IPS DF 4.7 (cell line): ENCODE measurements around the gene HTR2A.
"Not testable (repeated sequence)": the region's sequence is repeated elsewhere in the genome, so short reads cannot be mapped to it uniquely, and the experiment has no call there.

Experiments
- DNase-seq: peaks from one replicate; pipeline ENCODE4 v3.0.0-alpha.2; 2013; ENCODE audit warnings: low spot score; ENCODE audit errors: extremely low read depth

Gene HTR2A

DNA sequence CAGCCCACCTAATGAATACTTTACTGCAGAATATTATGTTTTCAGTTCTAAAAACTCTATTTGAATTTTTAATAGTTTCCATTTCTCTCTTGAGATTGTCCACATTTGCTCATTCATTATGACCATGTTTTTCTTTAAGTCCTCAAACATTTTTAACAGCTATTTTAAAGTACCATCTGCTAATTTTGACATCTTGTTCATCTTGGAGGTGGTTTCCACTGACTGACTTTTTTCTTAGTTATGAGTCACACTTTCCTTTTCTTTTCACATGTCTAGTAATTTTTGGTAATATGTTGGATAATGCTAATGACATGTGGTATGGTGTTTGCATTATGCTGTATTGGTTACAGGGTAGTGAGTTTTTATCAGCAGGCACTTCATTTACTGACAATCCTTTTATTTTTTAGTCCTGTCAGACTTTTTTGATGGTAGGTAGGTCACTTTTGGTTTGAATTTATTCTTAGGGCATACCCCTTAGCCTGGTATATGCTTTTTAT lies 84.5 kb downstream of the HTR2A start:
- DNase-seq, result no peak

DNA sequence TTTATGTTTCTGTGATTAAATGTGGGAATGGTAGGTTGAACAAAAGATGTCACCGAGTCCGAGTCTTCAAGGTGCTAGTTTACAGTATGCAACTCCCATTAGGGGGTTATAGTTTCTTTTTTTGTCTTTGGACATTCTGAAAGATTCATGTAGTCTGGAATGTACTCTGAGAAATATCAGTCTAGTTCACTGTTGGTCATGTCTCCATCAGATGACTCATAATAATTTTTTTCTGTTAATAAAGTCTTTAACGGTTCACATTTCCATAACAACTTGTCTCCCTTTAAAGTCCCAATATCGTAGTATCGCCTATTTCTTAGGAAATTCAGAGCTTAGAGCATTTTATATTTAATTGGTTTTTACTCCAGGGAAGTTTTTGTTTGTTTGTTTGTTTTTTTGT lies 86.4 kb downstream of the HTR2A start:
- no peak for DNase-seq

DNA sequence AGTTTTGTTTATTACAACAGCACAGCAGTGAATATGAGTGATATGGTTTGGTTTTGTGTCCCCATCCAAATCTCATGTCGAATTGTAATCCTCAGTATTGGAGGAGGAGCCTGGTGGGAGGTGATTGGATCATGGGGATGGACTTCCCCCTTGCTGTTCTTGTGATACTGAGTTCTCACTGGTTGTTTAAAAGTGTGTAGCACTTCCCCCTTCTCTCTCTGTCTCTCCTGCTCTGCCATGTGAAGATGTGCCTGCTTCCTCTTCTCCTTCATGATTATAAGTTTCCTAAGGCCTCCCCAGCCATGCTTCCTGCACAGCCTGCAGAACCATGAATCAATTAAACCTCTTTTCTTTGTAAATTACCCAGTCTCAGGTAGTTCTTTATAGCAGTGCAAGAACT lies 91.9 kb downstream of the HTR2A start:
- not testable (repeated sequence) for DNase-seq

DNA sequence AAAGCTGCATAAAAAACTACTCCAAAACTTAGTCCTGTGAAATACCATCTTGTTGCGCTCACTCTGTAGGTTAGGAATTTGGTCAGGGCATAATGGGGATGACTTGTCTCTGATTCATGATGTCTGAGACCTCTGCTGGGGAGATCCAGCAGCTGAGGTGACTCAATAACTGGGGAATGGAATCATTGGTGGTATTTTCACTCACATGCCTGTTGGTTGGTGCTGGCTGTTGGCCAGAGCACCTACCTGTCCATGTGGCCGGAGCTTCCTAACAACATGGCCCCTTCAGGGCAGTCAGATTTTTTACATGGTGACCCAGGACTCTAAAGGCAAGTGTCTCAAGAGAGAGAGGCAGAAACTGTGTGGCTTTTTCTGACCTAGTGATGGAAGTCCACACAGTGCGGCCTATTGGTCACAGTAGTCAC lies 92.5 kb downstream of the HTR2A start:
- DNase-seq, result no peak

DNA sequence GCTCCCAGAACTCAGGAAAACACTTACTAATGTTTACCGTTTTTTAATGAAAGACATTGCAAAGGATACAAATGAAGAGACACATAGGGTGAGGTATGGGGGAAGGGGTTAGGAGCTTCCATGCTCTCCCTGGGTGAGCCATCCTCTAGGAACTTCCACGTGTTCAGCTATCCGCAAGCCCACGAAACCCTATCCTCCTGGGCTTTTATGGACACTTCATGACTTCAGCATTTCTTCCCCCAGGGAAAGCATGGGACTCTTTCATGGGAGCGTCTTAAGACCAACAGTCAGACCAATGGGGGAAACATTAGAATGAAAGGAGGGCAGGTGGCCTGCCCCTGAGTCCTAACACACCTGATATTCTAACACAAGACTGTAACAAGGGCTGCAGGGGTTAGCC lies 93.3 kb downstream of the HTR2A start:
- no peak for DNase-seq

DNA sequence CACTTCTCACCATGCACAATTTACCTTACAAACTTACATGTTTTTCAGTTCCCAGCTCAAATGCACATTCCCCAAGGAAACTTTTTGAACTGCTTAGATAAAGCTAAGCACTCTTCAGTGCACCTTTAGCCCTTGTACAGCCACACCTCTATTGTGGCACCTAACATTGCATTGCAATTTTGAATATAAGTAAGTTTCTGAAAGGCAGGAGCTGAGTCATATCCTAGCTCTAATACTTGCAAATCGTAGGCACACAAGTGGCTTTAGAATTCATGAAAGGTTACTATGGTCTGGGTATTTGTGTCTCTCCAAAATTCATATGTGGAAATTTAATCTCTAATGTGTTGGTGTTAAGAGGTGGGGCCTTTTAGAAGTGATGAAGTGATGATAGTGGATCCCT lies 95.0 kb downstream of the HTR2A start:
- DNase-seq, result no peak

DNA sequence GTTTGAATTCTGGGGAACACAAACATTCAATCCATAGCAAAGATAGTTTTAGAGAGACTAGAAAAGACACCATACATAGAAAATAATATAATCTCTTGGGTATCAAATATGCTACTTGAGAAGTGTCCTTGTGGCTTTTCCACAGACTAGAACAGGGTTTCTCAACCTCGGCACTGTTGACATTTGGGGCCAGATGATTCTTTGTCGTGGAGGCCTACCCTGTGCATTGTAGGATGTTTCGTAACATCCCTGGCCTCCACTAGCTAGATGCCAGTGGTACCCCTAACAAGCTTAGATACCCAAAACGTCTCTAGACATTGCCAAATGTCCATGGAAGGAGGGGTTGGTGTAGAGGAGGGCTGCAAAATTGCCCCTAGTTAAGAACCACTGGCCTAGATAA lies 97.7 kb downstream of the HTR2A start:
- no peak for DNase-seq

DNA sequence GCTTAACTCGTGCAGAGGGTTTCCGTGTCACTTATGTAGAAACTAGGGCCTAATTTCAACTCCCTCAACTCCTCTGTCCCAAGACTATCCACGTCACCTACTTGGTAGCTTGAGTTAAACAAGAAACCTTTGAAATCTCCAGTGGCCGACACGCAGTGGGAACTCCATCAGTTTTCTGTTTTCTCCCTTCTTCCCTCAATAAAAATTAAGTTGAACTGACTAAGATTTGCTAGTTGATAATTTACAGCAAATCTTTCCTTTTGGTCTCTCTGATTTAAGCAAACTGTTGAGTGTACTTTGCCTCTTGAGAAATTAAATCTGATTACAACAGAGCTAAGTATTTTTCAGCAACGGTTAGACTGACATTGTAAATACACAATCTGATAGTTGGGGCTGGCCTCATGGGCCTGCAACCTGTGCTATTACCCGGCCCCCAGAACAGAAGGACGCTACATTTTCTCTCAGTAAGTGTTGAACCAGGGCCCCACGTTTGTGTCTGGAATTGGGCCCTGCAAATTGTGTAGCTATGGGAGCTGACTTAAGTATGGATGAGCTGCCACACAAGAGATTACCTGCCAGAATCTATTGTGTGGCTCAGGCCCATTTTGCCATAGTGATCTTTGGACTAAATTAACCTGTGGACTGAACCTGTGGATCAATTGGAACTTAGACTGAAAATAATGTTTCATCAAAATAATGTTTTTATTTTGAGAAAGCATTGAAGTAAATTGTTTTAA lies 99.2 kb downstream of the HTR2A start:
- DNase-seq, result no peak

DNA sequence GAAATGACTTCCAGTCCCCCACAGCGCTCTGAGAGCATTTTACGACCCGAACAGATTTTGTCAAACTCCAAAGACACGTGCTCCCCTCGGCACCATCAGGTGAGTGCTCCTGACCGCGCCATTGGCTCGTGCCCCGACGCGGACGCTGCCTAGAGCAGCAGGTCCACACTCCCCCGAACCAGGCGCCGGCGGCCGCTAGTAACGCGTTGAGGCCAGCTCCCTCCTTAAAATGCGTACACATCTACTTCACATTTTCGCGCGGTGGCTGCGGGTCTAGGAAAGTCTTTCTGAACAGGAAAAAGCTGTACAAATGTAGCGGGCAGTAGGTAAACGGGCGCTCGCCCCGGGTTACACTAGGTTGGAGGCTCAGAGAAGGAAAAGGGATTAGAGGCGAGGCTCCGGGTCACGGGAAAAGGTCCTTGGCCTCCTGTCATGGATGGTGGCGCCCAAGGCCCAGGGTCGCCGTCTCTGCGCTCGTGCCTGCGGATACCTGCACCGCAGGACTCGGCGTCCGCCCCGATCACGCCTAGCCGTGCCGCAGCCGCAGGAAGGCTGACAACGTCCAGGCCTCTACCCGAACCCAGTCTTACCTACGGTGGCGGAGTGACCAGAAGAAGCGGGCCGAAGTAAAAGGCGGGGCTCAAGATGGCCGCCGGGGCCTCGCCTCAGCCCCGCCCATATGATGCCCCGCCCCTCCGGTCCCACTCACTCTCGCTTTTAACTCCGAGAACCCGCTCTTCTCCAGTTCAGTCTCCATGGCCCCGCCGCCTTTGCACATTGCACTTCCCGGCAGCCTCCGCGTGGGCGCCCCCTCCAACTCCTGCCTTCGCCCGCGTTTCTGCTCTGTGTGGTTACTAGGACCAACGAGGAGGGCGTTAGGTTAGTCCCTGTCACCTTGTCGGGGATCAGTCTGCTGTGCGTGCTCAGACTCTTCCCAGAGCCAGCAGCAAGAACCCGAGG lies 100.1 kb downstream of the HTR2A start, which contains the start of gene ESD:
ESD (minus strand) TSS at position 647 of the 960 bp plus-strand sequence. CDS start 5,748 bp downstream, outside the sequence.
- peak; percentile 38 for DNase-seq

DNA sequence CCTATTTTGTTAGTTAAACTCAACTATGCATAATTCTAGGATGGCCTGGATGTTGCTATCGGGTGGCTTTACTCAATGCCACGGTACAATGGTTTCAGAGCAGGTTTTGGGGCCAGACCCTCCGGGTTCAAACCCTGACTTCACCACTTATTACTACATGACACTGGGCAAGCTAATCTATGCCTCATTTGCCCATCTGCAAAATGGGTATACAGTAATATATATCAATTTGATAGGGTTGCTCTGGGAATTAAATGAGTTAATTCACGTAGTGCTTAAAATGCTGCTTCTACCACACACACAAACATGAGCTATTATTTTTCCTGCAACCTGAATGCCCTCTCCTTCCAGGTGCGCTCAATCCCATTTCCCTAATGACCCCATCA lies 100.7 kb downstream of the HTR2A start:
- no peak for DNase-seq

DNA sequence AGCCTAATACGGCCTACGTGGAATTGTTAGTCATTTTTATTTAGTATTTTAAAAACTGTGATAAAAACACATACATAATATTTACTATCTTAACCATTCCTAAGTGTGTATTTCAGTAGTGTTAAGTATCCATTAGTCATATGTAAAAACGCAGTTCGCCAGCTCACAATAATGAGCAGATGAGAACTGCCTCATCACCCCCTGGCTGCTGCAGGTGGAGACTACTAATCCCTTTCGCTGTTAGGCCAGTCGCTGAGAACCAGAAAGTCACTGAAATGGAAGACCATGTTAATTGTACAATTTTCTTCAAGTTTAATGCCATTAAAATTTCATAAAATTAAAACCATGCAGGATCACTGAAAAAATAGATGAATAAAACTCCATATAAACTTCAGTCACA lies 101.5 kb downstream of the HTR2A start:
- no peak for DNase-seq

DNA sequence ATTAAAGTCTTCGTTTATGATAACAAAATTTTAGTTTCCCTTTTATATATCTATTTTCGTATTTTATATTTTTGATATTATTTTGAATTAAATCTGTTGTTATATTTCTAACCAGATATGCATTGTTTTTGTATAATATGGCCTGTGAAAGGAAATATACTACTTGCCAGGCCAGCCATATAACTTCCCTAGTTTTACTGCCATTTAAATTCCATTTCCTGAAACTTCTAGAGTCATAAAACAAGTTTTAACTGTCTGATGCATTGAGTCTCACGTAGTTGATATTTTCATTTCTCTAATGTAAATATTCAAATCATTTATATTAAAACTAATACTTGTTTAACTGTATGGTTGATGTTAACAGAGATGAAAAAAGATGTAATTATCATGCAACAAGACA lies 113.3 kb downstream of the HTR2A start:
- DNase-seq, result no peak

DNA sequence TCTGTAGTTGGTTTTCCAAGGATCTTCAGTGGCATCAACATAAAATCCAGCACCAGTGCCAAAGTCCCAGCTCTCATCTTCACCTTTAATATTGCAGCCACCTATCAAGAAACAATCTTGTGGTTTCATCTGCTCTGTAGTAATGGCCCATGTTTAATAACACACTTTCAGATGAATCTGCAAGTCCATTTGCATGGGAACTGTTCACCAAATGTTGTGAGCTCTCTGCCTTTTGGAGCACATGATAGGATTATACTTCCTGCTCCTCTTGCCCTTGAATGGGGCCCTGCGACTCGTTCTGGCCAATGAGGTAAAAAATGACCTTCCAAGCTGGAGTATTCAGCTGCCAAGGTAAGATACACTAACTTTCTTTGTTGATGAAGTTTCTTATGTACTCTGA lies 114.2 kb downstream of the HTR2A start:
- no peak for DNase-seq

DNA sequence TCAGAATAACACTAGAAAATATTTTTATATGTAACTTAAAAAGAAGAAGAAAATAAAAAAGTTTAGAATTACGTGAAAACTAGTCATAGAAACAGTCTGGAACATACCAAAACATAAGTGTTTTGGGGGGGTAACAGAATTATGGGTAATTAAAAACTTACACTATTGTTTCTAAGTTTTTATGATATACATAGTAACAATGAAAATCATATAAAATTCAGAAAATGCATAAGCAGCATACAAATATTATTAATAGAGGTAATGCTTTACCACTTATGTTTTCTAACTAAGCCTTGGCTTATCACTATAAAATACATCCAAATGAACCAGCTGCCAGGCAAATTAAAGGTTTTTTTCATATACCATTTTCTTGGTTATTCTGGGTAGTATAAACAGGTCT lies 114.8 kb downstream of the HTR2A start:
- DNase-seq, result no peak
